OCI-LY1 (cell line): ENCODE measurements around the gene PEAK1.

Experiments used
- H2AFZ ChIP-seq: fragments of 200-600 bp; sonication (generic), shearing (Covaris generic); 2 replicates; pipeline ENCODE4 v1.6.0; 2014; ENCODE audit warnings: antibody characterized with exemption, mild to moderate bottlenecking, low read length
- H3F3A ChIP-seq: fragments of 200-600 bp; sonication (generic), shearing (Covaris generic); 2 replicates; pipeline ENCODE4 v1.6.0; 2014; ENCODE audit warnings: mild to moderate bottlenecking, antibody characterized with exemption, low read length, moderate library complexity; ENCODE audit not compliant: insufficient read depth
- H3K27ac ChIP-seq: fragments of 200-600 bp; sonication (generic); 2 replicates; pipeline ENCODE4 v1.5.1; 2014; ENCODE audit warnings: low read length, mixed run types, mild to moderate bottlenecking, low read depth; ENCODE audit not compliant: poor library complexity, severe bottlenecking
- H3K27me3 ChIP-seq: fragments of 200-600 bp; sonication (generic); 2 replicates; pipeline ENCODE4 v1.6.0; 2014; ENCODE audit warnings: antibody characterized with exemption, mild to moderate bottlenecking, low read length, moderate library complexity; ENCODE audit not compliant: insufficient read depth
- H3K36me3 ChIP-seq: fragments of 200-600 bp; sonication (generic); 2 replicates; pipeline ENCODE4 v1.6.1; 2014; ENCODE audit warnings: mild to moderate bottlenecking, antibody characterized with exemption, low read length, moderate library complexity, mixed read lengths; ENCODE audit not compliant: insufficient read depth
- H3K4me1 ChIP-seq: fragments of 200-600 bp; sonication (generic); 2 replicates; pipeline ENCODE4 v1.5.1; 2014; ENCODE audit warnings: mild to moderate bottlenecking, low read length, moderate library complexity; ENCODE audit not compliant: insufficient read depth, severe bottlenecking
- H3K4me2 ChIP-seq: fragments of 200-600 bp; sonication (generic), shearing (Covaris generic); 2 replicates; pipeline ENCODE4 v1.6.1; 2014; ENCODE audit warnings: low read length
- H3K4me3 ChIP-seq: fragments of 200-600 bp; sonication (generic); 2 replicates; pipeline ENCODE4 v1.5.1; 2014; ENCODE audit warnings: low read length, low read depth, mild to moderate bottlenecking, mixed read lengths; ENCODE audit not compliant: poor library complexity, severe bottlenecking
- H3K79me2 ChIP-seq: fragments of 200-600 bp; shearing (Covaris generic); 2 replicates; pipeline ENCODE4 v1.6.1; 2016; ENCODE audit warnings: mixed run types, low read length, mixed read lengths; ENCODE audit not compliant: insufficient read depth
- H3K9ac ChIP-seq: fragments of 200-600 bp; sonication (generic), shearing (Covaris generic); 2 replicates; pipeline ENCODE4 v1.6.1; 2014; ENCODE audit warnings: mild to moderate bottlenecking, low read length, mixed read lengths
- H3K9me2 ChIP-seq: fragments of 200-600 bp; sonication (generic), shearing (Covaris generic); 2 replicates; pipeline ENCODE4 v1.6.1; 2014; ENCODE audit warnings: low read depth, mild to moderate bottlenecking, low read length, mixed read lengths
- H3K9me3 ChIP-seq: fragments of 200-600 bp; shearing (Covaris generic); 2 replicates; pipeline ENCODE4 v1.6.1; 2014; ENCODE audit warnings: low read length, mixed read lengths
- H4K20me1 ChIP-seq: fragments of 200-600 bp; sonication (generic), shearing (Covaris generic); 2 replicates; pipeline ENCODE4 v1.6.0; 2016; ENCODE audit warnings: mild to moderate bottlenecking, low read length; ENCODE audit not compliant: insufficient read depth
- CTCF ChIP-seq: fragments of 200-600 bp; sonication (generic), shearing (Covaris generic); IDR thresholded peaks from 2 replicates; pipeline ENCODE4 v1.5.1; 2017; ENCODE audit warnings: mild to moderate bottlenecking, antibody characterized with exemption, low read length, moderate library complexity, mixed read lengths
- EZH2 ChIP-seq: fragments of 200-600 bp; sonication (generic), shearing (Covaris generic); IDR thresholded peaks from 2 replicates; pipeline ENCODE4 v1.8.0; 2017; ENCODE audit warnings: borderline replicate concordance, mixed run types, mild to moderate bottlenecking, antibody characterized with exemption, low read length, moderate library complexity, mixed read lengths

PEAK1 gene

DNA sequence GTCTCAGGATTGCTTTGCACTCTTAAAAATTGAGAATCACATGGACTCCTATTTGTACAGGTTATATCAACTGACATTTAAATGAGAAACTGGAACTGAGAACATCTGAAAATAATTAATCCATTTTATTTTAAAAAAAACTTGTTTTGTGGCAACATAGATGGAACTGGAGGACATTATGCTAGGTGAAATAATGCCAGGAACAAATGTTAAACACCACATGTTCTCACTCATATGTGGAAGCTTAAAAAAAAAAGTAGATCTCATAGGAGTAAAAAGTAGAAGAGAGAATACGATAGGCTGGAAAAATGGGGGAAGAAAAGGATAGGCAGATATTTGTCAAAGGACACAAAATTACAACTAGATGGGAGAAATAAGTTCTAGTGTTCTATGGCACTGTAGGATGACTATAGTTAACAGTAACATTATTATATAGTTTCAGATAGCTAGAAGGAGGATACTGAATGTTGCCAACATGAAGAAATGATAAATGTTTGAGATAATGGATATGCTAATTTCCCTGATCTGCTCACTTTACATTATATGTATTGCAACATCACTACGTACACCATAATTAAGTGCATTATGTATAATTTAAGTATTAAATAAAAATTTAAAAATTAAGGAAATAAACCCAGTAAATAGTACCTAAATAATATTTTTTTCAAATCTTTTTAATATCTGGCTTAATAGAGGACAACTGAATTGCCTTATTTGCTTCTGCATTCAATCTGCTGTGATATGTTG lies 248.5 kb downstream of the PEAK1 start:
- no peaks in the 10 kb centered on the region for H3K36me3 ChIP-seq
- no peak overlapping the region for H3K27ac ChIP-seq
- no peaks in the 10 kb centered on the region for H3K27me3 ChIP-seq
- no peaks in the 10 kb centered on the region for H4K20me1 ChIP-seq
- H3K9me2 ChIP-seq, result no peaks in the 10 kb centered on the region
- no peak overlapping the region for H3K4me2 ChIP-seq
- no peak overlapping the region for H3K4me3 ChIP-seq
- no peak overlapping the region for H3K9ac ChIP-seq
- H3K4me1 ChIP-seq, result no peaks in the 10 kb centered on the region
- H3F3A ChIP-seq, result no peaks in the 10 kb centered on the region
- TF ChIP-seq CTCF (no peak), EZH2 (no peak)
- H3K9me3 ChIP-seq, result no peaks in the 10 kb centered on the region
- no peak overlapping the region for H2AFZ ChIP-seq
- H3K79me2 ChIP-seq, result no peaks in the 10 kb centered on the region

GRCh38 chr15:77168616-77169015 lies 251.3 kb downstream of the PEAK1 start:
- Histone ChIP-seq H3K9me2 (no peaks in the 10 kb centered on the region), H3K79me2 (no peaks in the 10 kb centered on the region), H3K4me1 (no peaks in the 10 kb centered on the region), H3K4me2 (no peak overlapping the region), H3K9ac (no peak overlapping the region), H3F3A (no peaks in the 10 kb centered on the region), H3K27ac (no peak overlapping the region), H3K9me3 (no peaks in the 10 kb centered on the region), H3K27me3 (no peaks in the 10 kb centered on the region), H2AFZ (no peak overlapping the region), H3K36me3 (no peaks in the 10 kb centered on the region), H3K4me3 (no peak overlapping the region), H4K20me1 (no peaks in the 10 kb centered on the region)
- no peak for TF ChIP-seq EZH2
- TF ChIP-seq CTCF, result no peak

DNA sequence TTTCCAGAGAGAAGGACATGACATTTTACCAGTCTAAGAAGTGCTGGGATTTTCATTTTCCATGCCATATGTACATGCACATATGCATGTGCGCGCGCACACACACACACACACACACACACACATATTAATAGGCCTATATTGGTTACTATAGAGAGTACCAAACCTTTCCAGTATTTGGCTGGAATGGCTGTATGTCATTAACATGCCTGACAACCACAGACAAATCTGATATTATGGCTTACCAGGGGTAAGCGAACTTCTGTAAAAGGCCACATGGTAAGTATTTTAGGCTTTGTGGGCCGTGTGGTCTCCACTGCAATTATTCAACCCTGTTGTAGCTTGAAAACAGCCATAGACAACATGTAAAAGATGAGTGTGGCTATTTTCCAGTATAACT lies 251.8 kb downstream of the PEAK1 start:
- H3K79me2 ChIP-seq, result no peaks in the 10 kb centered on the region
- H3K4me1 ChIP-seq, result no peaks in the 10 kb centered on the region
- no peaks in the 10 kb centered on the region for H3K9me3 ChIP-seq
- no peak overlapping the region for H2AFZ ChIP-seq
- H3K36me3 ChIP-seq, result no peaks in the 10 kb centered on the region
- no peak overlapping the region for H3K4me2 ChIP-seq
- no peak overlapping the region for H3K9ac ChIP-seq
- H3K4me3 ChIP-seq, result no peak overlapping the region
- no peaks in the 10 kb centered on the region for H3K27me3 ChIP-seq
- no peaks in the 10 kb centered on the region for H3F3A ChIP-seq
- H3K9me2 ChIP-seq, result no peaks in the 10 kb centered on the region
- H4K20me1 ChIP-seq, result no peaks in the 10 kb centered on the region
- H3K27ac ChIP-seq, result no peak overlapping the region
- TF ChIP-seq CTCF, result no peak
- TF ChIP-seq EZH2, result no peak
